IPS-20b (cell line): ENCODE data around the gene LLGL1.

Source experiments
- H3K27ac ChIP-seq: one replicate; pipeline ENCODE4 v1.5.1; 2013; ENCODE audit warnings: low read length
- H3K27me3 ChIP-seq: 2 replicates; pipeline ENCODE4 v1.6.1; 2013; ENCODE audit warnings: mild to moderate bottlenecking, low read length, inconsistent platforms; ENCODE audit not compliant: insufficient read depth
- H3K36me3 ChIP-seq: 2 replicates; pipeline ENCODE4 v1.6.1; 2013; ENCODE audit warnings: low read depth, mild to moderate bottlenecking, inconsistent platforms, low read length, moderate library complexity; ENCODE audit not compliant: insufficient read depth
- H3K4me1 ChIP-seq: 2 replicates; pipeline ENCODE4 v1.6.1; 2013; ENCODE audit warnings: mild to moderate bottlenecking, control low read depth, inconsistent platforms, low read length, moderate library complexity; ENCODE audit not compliant: insufficient read depth
- H3K4me3 ChIP-seq: 2 replicates; pipeline ENCODE4 v1.5.1; 2013; ENCODE audit warnings: mild to moderate bottlenecking, low read length, inconsistent platforms
- H3K9ac ChIP-seq: 2 replicates; pipeline ENCODE4 v1.6.1; 2013; ENCODE audit warnings: low read depth, mild to moderate bottlenecking, inconsistent platforms, low read length, moderate library complexity
- H3K9me3 ChIP-seq: 2 replicates; pipeline ENCODE4 v1.6.1; 2013; ENCODE audit warnings: mild to moderate bottlenecking, low read depth, low read length, inconsistent platforms; ENCODE audit not compliant: insufficient read depth

The LLGL1 gene

GRCh38 chr17:18233803-18234518 is 8.5 kb downstream of the LLGL1 start:
- Histone ChIP-seq H3K9ac (no peak overlapping the region), H3K9me3 (no peaks in the 10 kb centered on the region), H3K36me3 (peaks cover 66% of the 10 kb centered on the region), H3K27ac (no peak overlapping the region), H3K4me3 (no peak overlapping the region), H3K27me3 (no peaks in the 10 kb centered on the region), H3K4me1 (no peaks in the 10 kb centered on the region; the same call in 1 of the 2 replicates)

- Histone ChIP-seq H3K4me3 (no peak overlapping the region), H3K4me1 (no peaks in the 10 kb centered on the region; the same call in 1 of the 2 replicates), H3K27ac (no peak overlapping the region), H3K27me3 (no peaks in the 10 kb centered on the region), H3K36me3 (peaks cover 76% of the 10 kb centered on the region), H3K9ac (no peak overlapping the region), H3K9me3 (no peaks in the 10 kb centered on the region)
These were observed 9.5 kb downstream of the LLGL1 start for GRCh38 chr17:18234853-18235380.

GRCh38 chr17:18235743-18236256 is 10.4 kb downstream of the LLGL1 start:
- Histone ChIP-seq H3K27ac (no peak overlapping the region), H3K27me3 (no peaks in the 10 kb centered on the region), H3K4me1 (no peaks in the 10 kb centered on the region; the same call in 1 of the 2 replicates), H3K36me3 (peaks cover 84% of the 10 kb centered on the region), H3K9ac (no peak overlapping the region), H3K4me3 (no peak overlapping the region), H3K9me3 (no peaks in the 10 kb centered on the region)

- H3K9me3 ChIP-seq, result no peaks in the 10 kb centered on the region
- no peak overlapping the region for H3K27ac ChIP-seq
- H3K4me3 ChIP-seq, result no peak overlapping the region
- H3K4me1 ChIP-seq, result no peaks in the 10 kb centered on the region
- H3K9ac ChIP-seq, result no peak overlapping the region
- peaks cover 91% of the 10 kb centered on the region for H3K36me3 ChIP-seq
- H3K27me3 ChIP-seq, result no peaks in the 10 kb centered on the region
These were observed 11.1 kb downstream of the LLGL1 start for GRCh38 chr17:18236494-18236893.

- H3K4me3 ChIP-seq, result no peak overlapping the region
- no peak overlapping the region for H3K27ac ChIP-seq
- no peaks in the 10 kb centered on the region for H3K9me3 ChIP-seq
- H3K36me3 ChIP-seq, result peaks cover 95% of the 10 kb centered on the region
- H3K27me3 ChIP-seq, result no peaks in the 10 kb centered on the region
- H3K9ac ChIP-seq, result no peak overlapping the region
- no peaks in the 10 kb centered on the region for H3K4me1 ChIP-seq
These were observed 12.0 kb downstream of the LLGL1 start for GRCh38 chr17:18237461-18237860.

- H3K4me1 ChIP-seq, result no peaks in the 10 kb centered on the region
- H3K27ac ChIP-seq, result no peak overlapping the region
- no peaks in the 10 kb centered on the region for H3K27me3 ChIP-seq
- H3K36me3 ChIP-seq, result peaks cover 93% of the 10 kb centered on the region
- no peak overlapping the region for H3K9ac ChIP-seq
- H3K9me3 ChIP-seq, result no peaks in the 10 kb centered on the region
- H3K4me3 ChIP-seq, result no peak overlapping the region
These were observed 12.9 kb downstream of the LLGL1 start for GRCh38 chr17:18238299-18238698.

GRCh38 chr17:18240449-18240848 is 15.0 kb downstream of the LLGL1 start:
- H3K27ac ChIP-seq, result no peak overlapping the region
- H3K36me3 ChIP-seq, result peaks cover 87% of the 10 kb centered on the region
- H3K9me3 ChIP-seq, result no peaks in the 10 kb centered on the region
- H3K9ac ChIP-seq, result no peak overlapping the region
- H3K4me1 ChIP-seq, result no peaks in the 10 kb centered on the region
- H3K4me3 ChIP-seq, result no peak overlapping the region
- no peaks in the 10 kb centered on the region for H3K27me3 ChIP-seq

GRCh38 chr17:18241229-18241871 is 15.9 kb downstream of the LLGL1 start:
- no peak overlapping the region for H3K4me3 ChIP-seq
- H3K9me3 ChIP-seq, result no peaks in the 10 kb centered on the region
- H3K4me1 ChIP-seq, result peaks cover under 1% of the 10 kb centered on the region; the same call in 1 of the 2 replicates
- H3K27me3 ChIP-seq, result no peaks in the 10 kb centered on the region
- no peak overlapping the region for H3K27ac ChIP-seq
- no peak overlapping the region for H3K9ac ChIP-seq
- H3K36me3 ChIP-seq, result peaks cover 87% of the 10 kb centered on the region

GRCh38 chr17:18245038-18245776 is 19.8 kb downstream of the LLGL1 start:
- Histone ChIP-seq H3K4me1 (peaks cover 8% of the 10 kb centered on the region; the same call in 1 of the 2 replicates), H3K27ac (no peak overlapping the region), H3K27me3 (no peaks in the 10 kb centered on the region), H3K36me3 (peaks cover 80% of the 10 kb centered on the region), H3K9me3 (no peaks in the 10 kb centered on the region), H3K9ac (no peak overlapping the region), H3K4me3 (no peak overlapping the region)

- H3K9me3 ChIP-seq, result no peaks in the 10 kb centered on the region
- H3K4me3 ChIP-seq, result peak overlapping the region; percentile 63
- H3K27ac ChIP-seq, result no peak overlapping the region
- peaks cover 8% of the 10 kb centered on the region; the same call in 1 of the 2 replicates for H3K4me1 ChIP-seq
- peak overlapping the region; percentile 77; the same call in 1 of the 2 replicates for H3K9ac ChIP-seq
- no peaks in the 10 kb centered on the region for H3K27me3 ChIP-seq
- H3K36me3 ChIP-seq, result peaks cover 80% of the 10 kb centered on the region
These were observed 20.8 kb downstream of the LLGL1 start for GRCh38 chr17:18246109-18246725.
